GM18508 (cell line): ENCODE results near the gene ZBTB46.

Experiments used
- ATAC-seq: cut with Tn5 transposase; IDR thresholded peaks from one replicate; pipeline ENCODE4 v1.9.1; 2021; ENCODE audit warnings: moderate number of reproducible peaks; ENCODE audit not compliant: insufficient read depth, unreplicated experiment

ZBTB46 gene

DNA sequence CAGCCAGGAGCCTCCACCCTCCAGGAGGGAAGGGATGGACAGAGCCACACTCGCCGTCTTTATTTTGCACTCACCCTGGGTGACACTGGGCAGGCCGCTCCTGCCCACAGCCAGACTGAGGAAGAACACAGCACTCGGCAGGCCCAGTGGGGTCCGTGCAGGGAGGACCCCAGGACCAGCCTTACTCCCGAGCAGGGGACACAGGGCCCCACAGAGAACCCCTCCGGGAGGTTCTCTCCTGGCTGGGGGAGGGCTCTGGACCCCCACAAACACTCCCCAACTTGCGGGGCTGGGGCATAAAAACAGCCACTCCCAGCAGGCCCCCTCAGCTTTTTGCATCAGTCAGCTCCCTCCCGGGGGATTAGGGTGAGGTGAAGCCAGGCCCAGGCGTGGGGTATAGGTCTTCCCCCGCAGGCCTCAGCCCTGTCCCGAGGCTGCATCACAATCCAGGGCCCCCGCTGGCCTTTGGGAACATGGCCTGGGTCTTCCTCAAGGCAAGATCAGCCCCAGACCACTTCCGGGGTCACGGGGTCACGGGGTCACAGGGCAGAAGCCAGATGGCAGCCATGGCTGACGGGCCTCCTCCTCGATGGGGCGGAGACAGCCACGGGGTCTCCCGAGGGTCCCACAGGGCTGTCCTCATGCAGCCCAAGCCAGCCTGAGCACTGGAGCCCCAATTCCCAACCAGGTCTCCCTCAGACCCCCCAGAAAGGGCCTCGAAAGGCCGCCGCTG lies 131.4 kb downstream of the ZBTB46 start:
- no peak for ATAC-seq

DNA sequence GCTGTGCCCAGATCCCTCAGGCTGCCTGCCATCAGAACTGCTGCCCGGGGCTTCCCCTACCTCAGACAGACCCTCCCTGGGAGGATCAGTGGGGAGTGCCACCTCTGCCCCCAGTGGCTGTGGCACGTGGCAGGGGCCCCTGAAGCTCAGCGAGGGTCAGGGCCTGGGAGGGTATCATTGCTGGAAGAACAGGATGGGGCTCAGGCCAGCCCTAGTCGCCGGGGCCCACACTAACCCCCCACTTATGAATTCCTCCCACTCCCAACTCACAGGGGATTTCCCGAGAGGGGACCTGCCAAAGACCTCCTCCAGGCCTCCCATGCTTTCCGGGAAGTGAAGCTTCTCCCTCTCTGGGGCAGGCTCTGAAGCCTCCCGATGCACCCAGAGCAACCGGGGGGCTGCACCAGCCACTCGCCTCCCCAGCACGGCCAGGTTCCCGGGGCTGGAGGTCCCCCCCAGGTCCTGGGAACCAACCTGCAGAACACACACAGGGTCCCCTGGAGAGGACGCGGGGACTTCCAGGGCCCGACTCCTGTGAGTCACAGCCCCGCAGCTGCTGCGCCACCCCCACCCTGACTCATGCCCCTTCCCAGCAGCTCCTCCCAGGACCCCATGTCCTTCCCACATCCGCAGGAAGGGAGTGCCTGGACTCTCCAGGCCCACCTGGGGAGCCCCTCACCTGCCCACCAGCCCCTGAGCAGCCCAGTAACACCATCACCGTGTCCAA lies 132.2 kb downstream of the ZBTB46 start:
- no peak for ATAC-seq

DNA sequence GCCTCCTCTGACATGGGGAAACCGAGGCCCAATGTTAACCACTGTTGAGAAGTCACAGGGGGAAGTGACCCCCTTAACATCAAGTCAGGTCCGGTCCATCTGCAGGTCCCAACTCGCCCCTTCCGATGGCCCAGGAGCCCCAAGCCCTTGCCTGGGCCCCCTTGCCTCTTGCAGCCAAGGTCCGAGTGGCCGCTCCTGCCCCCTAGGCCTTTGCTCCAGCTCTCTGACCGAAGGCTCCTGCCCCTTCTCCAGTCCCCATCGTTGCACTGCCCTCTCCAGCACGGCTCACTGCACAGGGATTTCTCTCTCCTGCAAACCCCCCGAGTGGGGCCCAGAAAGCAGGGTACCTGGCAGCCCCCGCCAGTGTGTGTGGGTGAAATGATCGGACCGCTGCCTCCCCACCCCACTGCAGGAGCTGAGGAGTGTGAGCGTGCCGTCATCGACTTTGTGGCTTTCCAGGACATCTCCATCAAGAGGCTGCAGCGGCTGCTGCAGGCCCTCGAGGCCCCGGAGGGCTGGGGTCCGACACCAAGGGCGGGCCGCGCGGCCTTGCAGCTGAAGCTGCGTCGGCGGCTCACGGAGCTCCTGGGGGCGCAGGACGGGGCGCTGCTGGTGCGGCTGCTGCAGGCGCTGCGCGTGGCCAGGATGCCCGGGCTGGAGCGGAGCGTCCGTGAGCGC lies 133.1 kb downstream of the ZBTB46 start:
- ATAC-seq: no peak

DNA sequence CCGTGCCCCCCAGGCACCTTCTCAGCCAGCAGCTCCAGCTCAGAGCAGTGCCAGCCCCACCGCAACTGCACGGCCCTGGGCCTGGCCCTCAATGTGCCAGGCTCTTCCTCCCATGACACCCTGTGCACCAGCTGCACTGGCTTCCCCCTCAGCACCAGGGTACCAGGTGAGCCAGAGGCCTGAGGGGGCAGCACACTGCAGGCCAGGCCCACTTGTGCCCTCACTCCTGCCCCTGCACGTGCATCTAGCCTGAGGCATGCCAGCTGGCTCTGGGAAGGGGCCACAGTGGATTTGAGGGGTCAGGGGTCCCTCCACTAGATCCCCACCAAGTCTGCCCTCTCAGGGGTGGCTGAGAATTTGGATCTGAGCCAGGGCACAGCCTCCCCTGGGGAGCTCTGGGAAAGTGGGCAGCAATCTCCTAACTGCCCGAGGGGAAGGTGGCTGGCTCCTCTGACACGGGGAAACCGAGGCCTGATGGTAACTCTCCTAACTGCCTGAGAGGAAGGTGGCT lies 133.7 kb downstream of the ZBTB46 start:
- no peak for ATAC-seq

DNA sequence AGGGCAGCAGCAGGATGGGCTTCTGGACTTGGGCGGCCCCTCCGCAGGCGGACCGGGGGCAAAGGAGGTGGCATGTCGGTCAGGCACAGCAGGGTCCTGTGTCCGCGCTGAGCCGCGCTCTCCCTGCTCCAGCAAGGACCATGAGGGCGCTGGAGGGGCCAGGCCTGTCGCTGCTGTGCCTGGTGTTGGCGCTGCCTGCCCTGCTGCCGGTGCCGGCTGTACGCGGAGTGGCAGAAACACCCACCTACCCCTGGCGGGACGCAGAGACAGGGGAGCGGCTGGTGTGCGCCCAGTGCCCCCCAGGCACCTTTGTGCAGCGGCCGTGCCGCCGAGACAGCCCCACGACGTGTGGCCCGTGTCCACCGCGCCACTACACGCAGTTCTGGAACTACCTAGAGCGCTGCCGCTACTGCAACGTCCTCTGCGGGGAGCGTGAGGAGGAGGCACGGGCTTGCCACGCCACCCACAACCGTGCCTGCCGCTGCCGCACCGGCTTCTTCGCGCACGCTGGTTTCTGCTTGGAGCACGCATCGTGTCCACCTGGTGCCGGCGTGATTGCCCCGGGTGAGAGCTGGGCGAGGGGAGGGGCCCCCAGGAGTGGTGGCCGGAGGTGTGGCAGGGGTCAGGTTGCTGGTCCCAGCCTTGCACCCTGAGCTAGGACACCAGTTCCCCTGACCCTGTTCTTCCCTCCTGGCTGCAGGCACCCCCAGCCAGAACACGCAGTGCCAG lies 134.3 kb downstream of the ZBTB46 start, which contains the start of gene TNFRSF6B:
TNFRSF6B (plus strand) TSS at position 25 of the 729 bp plus-strand sequence; CDS start at position 141, 116 bp downstream.
- ATAC-seq: no peak

DNA sequence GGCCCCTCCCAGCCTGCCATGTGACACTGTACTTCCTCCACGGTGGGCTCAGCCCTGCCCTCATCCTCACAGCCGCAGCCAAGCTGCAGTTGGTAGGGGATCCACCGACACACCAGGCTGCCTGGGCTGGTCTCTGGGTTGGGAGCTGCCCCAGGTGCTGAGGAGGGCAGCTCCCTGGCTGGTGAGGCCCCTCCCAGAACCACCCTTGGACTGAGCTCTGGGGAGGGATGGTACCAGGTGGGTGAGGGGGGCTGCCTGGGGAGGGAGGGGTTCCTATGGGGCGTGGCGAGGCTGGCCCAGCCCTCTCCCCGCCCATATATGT lies 134.8 kb downstream of the ZBTB46 start:
- ATAC-seq: no peak

DNA sequence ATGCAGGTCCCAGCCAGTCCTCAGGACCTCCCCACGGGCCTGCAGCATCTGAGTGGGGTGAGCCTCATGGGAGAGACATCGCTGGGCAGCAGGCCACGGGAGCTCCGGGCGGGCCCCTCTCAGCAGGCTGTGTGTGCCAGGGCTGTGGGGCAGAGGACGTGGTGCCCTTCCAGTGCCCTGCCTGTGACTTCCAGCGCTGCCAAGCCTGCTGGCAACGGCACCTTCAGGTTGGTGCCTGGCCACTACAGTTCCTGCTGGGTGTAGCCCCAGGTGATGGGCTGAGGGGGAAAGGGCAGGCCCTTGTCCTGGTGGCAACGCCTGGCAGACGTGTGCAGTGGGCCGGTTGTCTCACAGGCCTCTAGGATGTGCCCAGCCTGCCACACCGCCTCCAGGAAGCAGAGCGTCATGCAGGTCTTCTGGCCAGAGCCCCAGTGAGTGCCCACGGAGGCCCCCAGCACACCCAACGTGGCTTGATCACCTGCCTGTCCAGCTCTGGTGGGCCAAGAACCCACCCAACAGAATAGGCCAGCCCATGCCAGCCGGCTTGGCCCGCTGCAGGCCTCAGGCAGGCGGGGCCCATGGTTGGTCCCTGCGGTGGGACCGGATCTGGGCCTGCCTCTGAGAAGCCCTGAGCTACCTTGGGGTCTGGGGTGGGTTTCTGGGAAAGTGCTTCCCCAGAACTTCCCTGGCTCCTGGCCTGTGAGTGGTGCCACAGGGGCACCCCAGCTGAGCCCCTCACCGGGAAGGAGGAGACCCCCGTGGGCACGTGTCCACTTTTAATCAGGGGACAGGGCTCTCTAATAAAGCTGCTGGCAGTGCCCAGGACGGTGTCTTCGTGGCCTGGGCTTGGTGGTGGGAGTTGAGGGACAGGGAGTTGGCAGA lies 135.4 kb downstream of the ZBTB46 start:
- ATAC-seq: no peak

DNA sequence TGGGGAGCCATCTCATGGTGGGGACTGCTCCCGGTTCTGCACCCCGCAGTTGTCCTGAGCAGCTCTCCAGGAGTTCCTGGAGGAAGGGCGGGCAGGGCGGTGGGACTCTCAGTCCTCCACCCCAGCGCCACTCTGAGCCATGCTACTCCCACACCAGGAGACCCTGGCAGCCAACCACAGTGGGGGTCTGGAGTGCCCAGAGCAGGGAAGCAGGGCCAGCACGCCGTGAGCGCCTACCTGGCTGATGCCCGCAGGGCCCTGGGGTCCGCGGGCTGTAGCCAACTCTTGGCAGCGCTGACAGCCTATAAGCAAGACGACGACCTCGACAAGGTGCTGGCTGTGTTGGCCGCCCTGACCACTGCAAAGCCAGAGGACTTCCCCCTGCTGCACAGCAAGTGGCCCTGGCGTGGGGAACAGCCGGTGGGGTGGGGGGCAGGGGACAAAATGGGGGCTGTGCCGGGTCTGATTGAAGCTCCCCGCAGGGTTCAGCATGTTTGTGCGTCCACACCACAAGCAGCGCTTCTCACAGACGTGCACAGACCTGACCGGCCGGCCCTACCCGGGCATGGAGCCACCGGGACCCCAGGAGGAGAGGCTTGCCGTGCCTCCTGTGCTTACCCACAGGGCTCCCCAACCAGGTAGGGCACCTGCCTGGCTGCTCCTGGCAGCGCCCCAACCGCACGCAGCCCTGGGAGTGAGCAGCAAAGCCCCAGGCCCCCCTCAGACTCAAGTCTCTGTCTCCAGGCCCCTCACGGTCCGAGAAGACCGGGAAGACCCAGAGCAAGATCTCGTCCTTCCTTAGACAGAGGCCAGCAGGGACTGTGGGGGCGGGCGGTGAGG lies 136.3 kb downstream of the ZBTB46 start:
- no peak for ATAC-seq

DNA sequence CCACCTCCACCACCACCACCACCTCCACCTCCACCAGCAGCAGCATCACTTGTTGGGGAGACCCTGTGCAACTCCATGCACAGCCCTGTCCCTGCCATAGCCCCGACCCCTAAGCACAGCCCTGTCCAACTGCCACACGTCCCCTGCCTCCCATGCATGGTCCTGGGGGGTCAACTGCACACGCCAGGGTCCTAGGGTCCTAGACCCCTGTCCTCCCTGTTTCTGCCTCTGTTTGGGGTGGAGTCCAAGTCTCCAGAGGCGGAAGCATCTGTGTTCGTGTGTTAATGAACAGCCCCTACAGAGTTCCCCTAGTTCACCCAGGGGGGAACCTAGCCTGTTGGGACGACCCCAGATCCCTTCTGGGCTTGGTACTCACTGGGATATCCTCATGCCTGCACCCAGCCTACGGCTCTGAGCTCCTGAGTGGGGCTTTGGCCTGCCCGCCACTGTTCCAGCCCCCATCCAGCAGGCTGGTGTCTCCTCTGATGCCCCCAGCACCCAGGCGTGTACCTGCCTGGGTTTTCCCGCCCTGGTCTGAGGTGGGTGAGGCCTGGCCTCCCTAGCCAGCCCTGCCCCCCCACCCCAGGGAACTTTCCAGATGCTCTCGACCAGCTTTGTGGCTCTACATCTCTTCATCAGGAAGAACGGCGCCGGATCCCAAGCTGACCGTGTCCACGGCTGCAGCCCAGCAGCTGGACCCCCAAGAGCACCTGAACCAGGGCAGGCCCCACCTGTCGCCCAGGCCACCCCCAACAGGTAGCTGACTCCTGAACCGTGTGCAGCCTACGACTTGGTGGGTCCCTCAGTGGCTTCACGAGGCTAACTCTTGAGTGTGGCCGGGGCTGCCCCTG lies 137.1 kb downstream of the ZBTB46 start:
- ATAC-seq: no peak
